CD4-positive, alpha-beta memory T cell (primary cell): ENCODE results near the gene UBAP2. TPM values are rescaled to one million over a fixed set of nuclear protein-coding genes. Genes with fewer than 3 reads are reported as not detected.
"Not testable (repeated sequence)": the region's sequence is repeated elsewhere in the genome, so short reads cannot be mapped to it uniquely, and the experiment has no call there.

Experiments used
- CTCF ChIA-PET: fragments of 350-600 bp; sonication (Branson Sonifier 250); formaldehyde crosslinking; loops from one replicate; lab custom pipeline; 2021; ENCODE audit warnings: inconsistent platforms; ENCODE audit not compliant: partially characterized antibody; lab: Charles Lee
- POLR2A ChIA-PET: fragments of 350-600 bp; sonication (Branson Sonifier 250); formaldehyde crosslinking; loops from one replicate; lab custom pipeline; 2021; ENCODE audit not compliant: partially characterized antibody; lab: Charles Lee
- DNase-seq, 5 donors: peaks; one replicate each; pipeline versions ENCODE4 v3.0.0 to v3.0.0-alpha.2; 2020 to 2022; ENCODE audit warnings: mixed read lengths in 1 of 5
- H3K27ac ChIP-seq: one replicate; pipeline ENCODE4 v1.7.0; 2013; ENCODE audit warnings: low read depth, low read length
- H3K27me3 ChIP-seq: 2 replicates; pipeline ENCODE4 v1.7.0; 2013; ENCODE audit warnings: mild to moderate bottlenecking, low read length, moderate library complexity; ENCODE audit not compliant: insufficient read depth
- H3K36me3 ChIP-seq: 2 replicates; pipeline ENCODE4 v1.7.0; 2013; ENCODE audit warnings: mild to moderate bottlenecking, low read length, moderate library complexity; ENCODE audit not compliant: insufficient read depth
- H3K4me1 ChIP-seq: 2 replicates; pipeline ENCODE4 v1.7.0; 2013; ENCODE audit warnings: mild to moderate bottlenecking, low read length, moderate library complexity; ENCODE audit not compliant: insufficient read depth
- H3K4me3 ChIP-seq, 2 donors: one replicate each; pipeline ENCODE4 v1.7.0; 2013; ENCODE audit warnings: low read length in 2 of 2, mild to moderate bottlenecking in 1 of 2
- H3K9me3 ChIP-seq, 2 donors: one replicate each; pipeline ENCODE4 v1.7.0; 2013; ENCODE audit warnings: low read length in 2 of 2, control low read depth in 1 of 2; ENCODE audit not compliant: control insufficient read depth in 1 of 2
- H3K27ac Mint-ChIP-seq, 7 donors: one replicate each; pipeline ENCODE4 v1.8.0; 2020 to 2021; ENCODE audit warnings: mixed read lengths in 7 of 7, mild to moderate bottlenecking in 6 of 7, inconsistent platforms in 3 of 7, moderate library complexity in 3 of 7
- H3K27me3 Mint-ChIP-seq, 2 donors: one replicate each; pipeline ENCODE4 v1.8.0; 2020 to 2021; ENCODE audit warnings: mixed read lengths in 2 of 2
- H3K36me3 Mint-ChIP-seq, 2 donors: one replicate each; pipeline ENCODE4 v1.8.0; 2020 to 2021; ENCODE audit warnings: mixed read lengths in 2 of 2, inconsistent platforms in 1 of 2, mild to moderate bottlenecking in 1 of 2
- H3K4me1 Mint-ChIP-seq, 4 donors: one replicate each; pipeline ENCODE4 v1.8.0; 2020 to 2021; ENCODE audit warnings: mixed read lengths in 4 of 4, mild to moderate bottlenecking in 1 of 4
- H3K4me3 Mint-ChIP-seq, 8 donors: one replicate each; pipeline ENCODE4 v1.8.0; 2020 to 2021; ENCODE audit warnings: mixed read lengths in 8 of 8, mild to moderate bottlenecking in 7 of 8, moderate library complexity in 6 of 8, inconsistent platforms in 3 of 8
- H3K9me3 Mint-ChIP-seq, 8 donors: one replicate each; pipeline ENCODE4 v1.8.0; 2020 to 2021; ENCODE audit warnings: mixed read lengths in 8 of 8, mild to moderate bottlenecking in 5 of 8, inconsistent platforms in 3 of 8, moderate library complexity in 1 of 8
- intact Hi-C: fragments of 100-400 bp; cut with micrococcal nuclease; formaldehyde crosslinking; loops from one replicate; pipeline ENCODE4 v1.15.1; 2023
- polyA plus RNA-seq, 2 donors: library from polyadenylated mRNA; unstranded; fragments of 300-500 nt; fragmentation: Illumina TruSeq; gene quantifications; one replicate each; pipeline ENCODE4 v1.2.3, GENCODE V29; 2021
- total RNA-seq, 2 experiments: library from RNA; stranded (reverse); gene quantifications; one replicate each; pipeline ENCODE4 v1.2.3, GENCODE V29; 2021

The UBAP2 gene
- total and polyA plus RNA-seq, 4 experiments from 2014 or later, result 5.1 to 36.8 (median 24.8) TPM

DNA sequence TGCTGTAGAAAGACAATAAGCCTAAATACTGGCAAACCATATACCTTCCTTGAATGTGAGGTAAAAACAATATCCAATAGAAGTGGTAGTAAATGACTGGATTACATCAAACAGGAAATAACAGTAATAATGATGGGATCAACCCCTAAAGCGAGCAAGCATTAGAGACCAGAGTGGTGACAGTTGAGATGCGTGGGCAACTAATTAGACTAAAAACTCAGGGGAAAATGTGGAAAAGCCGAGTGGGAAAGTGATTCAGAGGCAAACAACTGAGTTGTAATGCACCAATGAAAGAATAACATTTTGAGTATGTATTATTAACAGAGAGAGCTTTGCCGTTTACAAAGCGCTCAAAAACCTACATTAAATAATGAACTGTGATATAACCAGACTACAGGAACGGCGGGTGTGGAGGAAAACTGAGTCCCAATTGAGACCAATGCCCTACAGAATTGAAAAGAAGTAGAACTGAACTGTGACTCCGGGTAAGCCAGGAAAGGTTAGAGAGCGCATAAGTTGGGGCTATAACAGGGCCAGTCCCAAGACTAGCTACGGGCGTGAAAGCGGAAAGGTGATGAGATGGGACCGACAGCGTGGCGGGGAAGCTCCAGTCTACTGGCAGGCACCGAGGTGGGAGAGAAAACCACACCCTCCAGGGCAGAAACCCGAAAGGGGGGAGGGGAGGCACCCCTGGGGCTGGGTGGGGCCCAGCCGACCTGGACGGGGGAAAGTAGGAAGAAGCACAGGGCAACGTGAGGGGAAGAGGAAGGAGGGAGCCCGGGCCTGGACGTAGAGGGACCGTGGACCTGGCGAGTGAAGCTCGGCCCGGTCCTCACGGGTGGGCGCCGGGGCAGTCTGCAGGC is 592 bp downstream of the UBAP2 start:
- Mint-ChIP-seq H3K9me3 (peaks cover 0 to 9% (median 0%) of the 10 kb centered on the region in 8 donors), H3K27ac (peak overlapping the region; percentile 98 to 100 (median 99)), H3K4me3 (peak overlapping the region; percentile 95 to 99 (median 98)), H3K36me3 (peaks cover 0 to 12% of the 10 kb centered on the region in 2 donors), H3K27me3 (no peaks in the 10 kb centered on the region), H3K4me1 (peaks cover 23 to 43% (median 31%) of the 10 kb centered on the region in 4 donors)
- intact Hi-C loops, result loop anchor here (1.0 to 10.0 kb wide), 6 partner anchors 36 to 783 kb away; partner anchors contain the start of genes BAG1, CHMP5, DNAI1 and FAM219A
- no peaks in the 10 kb centered on the region for H3K36me3 ChIP-seq
- H3K4me1 ChIP-seq, result peaks cover 27% of the 10 kb centered on the region
- peak in 2 of 5 donors; percentile 39 to 74 for DNase-seq
- no peaks in the 10 kb centered on the region for H3K9me3 ChIP-seq
- H3K27ac ChIP-seq, result peak overlapping the region; percentile 88
- H3K4me3 ChIP-seq, result peak overlapping the region; percentile 83 to 90
- H3K27me3 ChIP-seq, result no peaks in the 10 kb centered on the region
- ChIA-PET POLR2A (interaction anchor here (0.6 to 2.5 kb wide), 12 partner anchors 12 to 572 kb away, joined by 3 to 12 read pairs (median 4); partner anchors contain the start of genes DCAF12, DCTN3 and MYORG), CTCF (interaction anchor here (2.0 to 2.5 kb wide), 2 partner anchors 26 to 234 kb away, joined by 7 to 11 read pairs; no protein-coding TSS in a partner anchor)

DNA sequence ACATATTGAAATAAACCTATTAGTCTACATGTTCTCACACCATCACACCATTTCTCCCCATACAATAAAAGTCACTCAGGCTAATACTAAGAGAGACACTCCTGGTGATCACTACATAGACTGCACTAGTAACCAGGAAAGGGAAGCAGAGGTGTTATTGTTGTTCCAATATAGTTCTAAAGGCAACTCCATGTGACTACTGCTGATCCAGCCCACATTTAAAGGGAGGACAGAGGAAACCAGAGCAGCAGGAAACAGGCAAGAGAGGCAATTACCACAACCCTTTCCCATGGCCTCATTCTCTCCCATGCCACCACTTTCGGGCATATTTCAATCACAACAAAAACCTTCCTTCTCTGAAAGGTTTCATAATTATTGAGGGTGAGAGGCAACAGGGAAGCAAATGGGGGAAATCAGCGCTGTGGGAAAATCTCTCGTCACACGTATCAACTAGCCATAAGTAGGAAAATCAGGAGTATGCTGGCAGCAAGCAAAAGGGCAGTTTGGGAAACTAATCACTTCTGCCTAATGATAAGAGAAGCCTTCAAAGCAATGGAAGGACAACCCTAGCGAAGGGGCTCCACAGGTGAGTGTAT is 1.8 kb downstream of the UBAP2 start:
- POLR2A ChIA-PET, result interaction anchor here (1.3 to 2.0 kb wide), 2 partner anchors 20 to 36 kb away, joined by 3 to 5 read pairs; no protein-coding TSS in a partner anchor
- peak in 1 of 5 donors; percentile 17 for DNase-seq
- Mint-ChIP-seq H3K36me3 (peaks cover 0 to 12% of the 10 kb centered on the region in 2 donors), H3K27me3 (no peaks in the 10 kb centered on the region), H3K9me3 (peaks cover 0 to 9% (median 0%) of the 10 kb centered on the region in 8 donors), H3K4me3 (peak overlapping the region; percentile 64 to 99 (median 96)), H3K27ac (peak overlapping the region; percentile 64 to 98 (median 75)), H3K4me1 (peaks cover 23 to 43% (median 32%) of the 10 kb centered on the region in 4 donors)
- CTCF ChIA-PET, result no interaction called here
- Histone ChIP-seq H3K9me3 (no peaks in the 10 kb centered on the region), H3K27ac (no peak overlapping the region), H3K4me3 (no peak overlapping the region), H3K4me1 (peaks cover 27% of the 10 kb centered on the region), H3K27me3 (no peaks in the 10 kb centered on the region), H3K36me3 (no peaks in the 10 kb centered on the region)
- intact Hi-C loops, result loop anchor here (5.0 to 10.0 kb wide), 4 partner anchors 35 to 782 kb away; partner anchors contain the start of genes BAG1, CHMP5, DNAI1 and FAM219A

GRCh38 chr9:34045903-34046302 is 2.8 kb downstream of the UBAP2 start:
- Mint-ChIP-seq H3K27me3 (no peaks in the 10 kb centered on the region), H3K4me3 (peak overlapping the region in 3 of 8 donors; percentile 1 to 37 (median 7)), H3K36me3 (peaks cover 0 to 14% of the 10 kb centered on the region in 2 donors), H3K4me1 (peaks cover 23 to 43% (median 32%) of the 10 kb centered on the region in 4 donors), H3K27ac (peak overlapping the region in 3 of 7 donors; percentile 6 to 33 (median 16)), H3K9me3 (peaks cover 0 to 9% (median 0%) of the 10 kb centered on the region in 8 donors)
- peaks cover 27% of the 10 kb centered on the region for H3K4me1 ChIP-seq
- ChIA-PET CTCF (no interaction called here), POLR2A (no interaction called here)
- no peaks in the 10 kb centered on the region for H3K9me3 ChIP-seq
- DNase-seq, result no peak
- H3K27ac ChIP-seq, result no peak overlapping the region
- intact Hi-C loops, result loop anchor here (5.0 to 10.0 kb wide), 4 partner anchors 34 to 781 kb away; partner anchors contain the start of genes BAG1, CHMP5, DNAI1 and FAM219A
- H3K4me3 ChIP-seq, result no peak overlapping the region
- H3K36me3 ChIP-seq, result no peaks in the 10 kb centered on the region
- no peaks in the 10 kb centered on the region for H3K27me3 ChIP-seq

- H3K27me3 Mint-ChIP-seq, CTCF ChIA-PET: not testable (repeated sequence)
- H3K4me1 Mint-ChIP-seq, result peaks cover 10 to 22% (median 12%) of the 10 kb centered on the region in 4 donors
These were observed 6.6 kb downstream of the UBAP2 start for GRCh38 chr9:34042074-34042473.

GRCh38 chr9:34038851-34039250 is 9.8 kb downstream of the UBAP2 start:
- H3K9me3 ChIP-seq, H3K4me3 Mint-ChIP-seq, POLR2A ChIA-PET, H3K27ac ChIP-seq, H3K27ac Mint-ChIP-seq, DNase-seq, H3K27me3 Mint-ChIP-seq, H3K36me3 Mint-ChIP-seq, H3K36me3 ChIP-seq, intact Hi-C loops, H3K4me1 ChIP-seq, CTCF ChIA-PET, H3K4me3 ChIP-seq, H3K9me3 Mint-ChIP-seq, H3K27me3 ChIP-seq: not testable (repeated sequence)
- H3K4me1 Mint-ChIP-seq, result peaks cover 9 to 23% (median 13%) of the 10 kb centered on the region in 4 donors

More at GRCh38 chr9:34042074-34042473, 6.6 kb downstream of the UBAP2 start:
- DNase-seq, H3K9me3 Mint-ChIP-seq, H3K4me1 ChIP-seq, H3K36me3 Mint-ChIP-seq, H3K4me3 ChIP-seq, H3K9me3 ChIP-seq, H3K36me3 ChIP-seq, H3K4me3 Mint-ChIP-seq, H3K27me3 ChIP-seq, POLR2A ChIA-PET, H3K27ac ChIP-seq: not testable (repeated sequence)
- peak overlapping the region in 1 of 7 donors; percentile 73 for H3K27ac Mint-ChIP-seq
- intact Hi-C loops, result loop anchor here (10.0 kb wide), 1 partner anchor 777 kb away; the partner anchor contains the start of genes BAG1 and CHMP5

GRCh38 chr9:34037626-34038025 is 11.1 kb downstream of the UBAP2 start:
- Mint-ChIP-seq H3K4me1 (peaks cover 9 to 28% (median 16%) of the 10 kb centered on the region in 4 donors), H3K4me3 (no peak overlapping the region), H3K27me3 (no peaks in the 10 kb centered on the region), H3K9me3 (peaks cover 0 to 1% (median 0%) of the 10 kb centered on the region in 8 donors), H3K27ac (no peak overlapping the region), H3K36me3 (peaks cover 3 to 9% of the 10 kb centered on the region in 2 donors)
- intact Hi-C loops, result no loop called here
- CTCF ChIA-PET, result no interaction called here
- no peaks in the 10 kb centered on the region for H3K27me3 ChIP-seq
- POLR2A ChIA-PET, result no interaction called here
- H3K27ac ChIP-seq, result no peak overlapping the region
- no peaks in the 10 kb centered on the region for H3K9me3 ChIP-seq
- H3K36me3 ChIP-seq, result no peaks in the 10 kb centered on the region
- no peaks in the 10 kb centered on the region for H3K4me1 ChIP-seq
- H3K4me3 ChIP-seq, result no peak overlapping the region
- no peak for DNase-seq
